Measurements from ENCODE around the gene RPAP2. TPM values are rescaled to one million over a fixed set of nuclear protein-coding genes. Genes with fewer than 3 reads are reported as not detected.

Gene RPAP2
- total RNA-seq, 6 experiments from 2014 or later: 7.1 to 12.7 (median 11.1) TPM

DNA sequence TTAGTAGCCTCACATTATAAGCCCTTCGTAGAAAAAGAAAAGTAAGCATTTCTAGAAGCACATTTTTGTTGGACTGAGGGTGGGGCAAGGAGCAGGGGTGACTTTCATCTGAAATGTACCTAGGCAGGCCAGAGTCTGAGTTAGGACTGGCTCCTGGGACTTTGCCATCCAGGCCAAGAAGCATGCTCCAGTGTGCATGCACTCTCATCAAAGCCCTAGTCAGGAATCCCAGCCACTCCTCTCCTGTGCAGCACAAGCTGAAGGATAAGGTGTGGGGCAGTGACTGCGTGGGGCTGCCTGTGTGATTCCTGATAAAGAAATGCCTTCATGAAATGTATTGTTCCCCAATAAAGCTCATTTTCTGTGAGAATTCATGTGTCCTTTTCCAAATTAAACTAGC, 99.7 kb downstream of the RPAP2 start:
- ATAC-seq (no peak), DNase-seq (no peak)
- H3K4me3 ChIP-seq: no peak overlapping the region
- H3K4me1 ChIP-seq: no peaks in the 10 kb centered on the region
- no peaks in the 10 kb centered on the region for H3K36me3 ChIP-seq
- WGBS (ENCODE audit: insufficient coverage, low coverage, low lambda C conversion rate, missing lambda C conversion rate): 85% methylated on average over 1 of the region's 2 CpGs
- intact Hi-C loops (cut with DNase I): no loop called here
- peaks cover 0 to 13% (median under 1%) of the 10 kb centered on the region in 4 donors for H3K9me3 ChIP-seq
- TF ChIP-seq, protein P1, sequence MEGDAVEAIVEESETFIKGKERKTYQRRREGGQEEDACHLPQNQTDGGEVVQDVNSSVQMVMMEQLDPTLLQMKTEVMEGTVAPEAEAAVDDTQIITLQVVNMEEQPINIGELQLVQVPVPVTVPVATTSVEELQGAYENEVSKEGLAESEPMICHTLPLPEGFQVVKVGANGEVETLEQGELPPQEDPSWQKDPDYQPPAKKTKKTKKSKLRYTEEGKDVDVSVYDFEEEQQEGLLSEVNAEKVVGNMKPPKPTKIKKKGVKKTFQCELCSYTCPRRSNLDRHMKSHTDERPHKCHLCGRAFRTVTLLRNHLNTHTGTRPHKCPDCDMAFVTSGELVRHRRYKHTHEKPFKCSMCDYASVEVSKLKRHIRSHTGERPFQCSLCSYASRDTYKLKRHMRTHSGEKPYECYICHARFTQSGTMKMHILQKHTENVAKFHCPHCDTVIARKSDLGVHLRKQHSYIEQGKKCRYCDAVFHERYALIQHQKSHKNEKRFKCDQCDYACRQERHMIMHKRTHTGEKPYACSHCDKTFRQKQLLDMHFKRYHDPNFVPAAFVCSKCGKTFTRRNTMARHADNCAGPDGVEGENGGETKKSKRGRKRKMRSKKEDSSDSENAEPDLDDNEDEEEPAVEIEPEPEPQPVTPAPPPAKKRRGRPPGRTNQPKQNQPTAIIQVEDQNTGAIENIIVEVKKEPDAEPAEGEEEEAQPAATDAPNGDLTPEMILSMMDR (IDR thresholded peaks at IDR 0.05): no peak
- TF ChIP-seq POLR2A (IDR thresholded peaks at IDR 0.05): no peak
- H3K27me3 ChIP-seq: no peaks in the 10 kb centered on the region
- H3K27ac ChIP-seq: no peak overlapping the region

GRCh38 chr1:92399076-92399475, 100.2 kb downstream of the RPAP2 start:
- Histone ChIP-seq H3K27ac (no peak overlapping the region), H3K4me1 (no peaks in the 10 kb centered on the region), H3K9me3 (peaks cover 0 to 13% (median under 1%) of the 10 kb centered on the region in 4 donors), H3K36me3 (no peaks in the 10 kb centered on the region), H3K4me3 (no peak overlapping the region), H3K27me3 (no peaks in the 10 kb centered on the region)
- TF ChIP-seq, protein P1 (IDR thresholded peaks at IDR 0.05): no peak
- TF ChIP-seq POLR2A (IDR thresholded peaks at IDR 0.05): no peak
- no peak for ATAC-seq
- no peak for DNase-seq
- intact Hi-C loops (cut with DNase I): no loop called here

- Histone ChIP-seq H3K4me3 (no peak overlapping the region), H3K27me3 (no peaks in the 10 kb centered on the region), H3K9me3 (peaks cover 0 to 13% (median under 1%) of the 10 kb centered on the region in 4 donors), H3K36me3 (no peaks in the 10 kb centered on the region), H3K4me1 (no peaks in the 10 kb centered on the region), H3K27ac (no peak overlapping the region)
- WGBS (ENCODE audit: insufficient coverage, low coverage, low lambda C conversion rate, missing lambda C conversion rate): 50% methylated on average over 1 of the region's 1 CpG
- DNase-seq (no peak), ATAC-seq (no peak)
- intact Hi-C loops (cut with DNase I): no loop called here
- no peak for TF ChIP-seq POLR2A (IDR thresholded peaks at IDR 0.05)
- TF ChIP-seq, protein P1 (IDR thresholded peaks at IDR 0.05): no peak
Measured at GRCh38 chr1:92404661-92405060, 105.8 kb downstream of the RPAP2 start.

DNA sequence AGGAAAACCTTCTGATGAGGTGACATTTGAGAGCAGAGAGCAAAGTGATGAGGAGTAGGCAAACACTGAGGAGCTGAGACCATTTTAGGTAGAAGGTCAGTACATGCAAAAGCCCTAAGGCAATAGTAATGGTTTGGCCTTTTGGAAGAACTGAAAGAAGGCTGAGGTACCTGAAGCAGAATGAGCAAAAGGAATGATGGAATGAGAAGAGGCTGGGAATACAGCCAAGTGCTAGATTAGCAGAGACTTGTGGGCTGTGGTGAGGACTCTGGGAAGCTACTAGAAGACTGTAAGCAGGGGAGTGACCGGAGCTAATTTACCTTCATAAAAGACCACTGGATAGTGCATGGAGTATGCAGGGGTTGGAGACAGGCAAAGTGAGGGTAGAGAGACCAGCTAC, 110.0 kb downstream of the RPAP2 start:
- H3K27ac ChIP-seq: no peak overlapping the region
- WGBS (ENCODE audit: insufficient coverage, low coverage, low lambda C conversion rate, missing lambda C conversion rate): 100% methylated on average over 1 of the region's 1 CpG
- DNase-seq (no peak), ATAC-seq (no peak)
- intact Hi-C loops (cut with DNase I): no loop called here
- H3K36me3 ChIP-seq: no peaks in the 10 kb centered on the region
- no peaks in the 10 kb centered on the region for H3K27me3 ChIP-seq
- H3K4me3 ChIP-seq: no peak overlapping the region
- H3K4me1 ChIP-seq: no peaks in the 10 kb centered on the region
- no peaks in the 10 kb centered on the region for H3K9me3 ChIP-seq
- TF ChIP-seq, protein P1 (IDR thresholded peaks at IDR 0.05): no peak
- TF ChIP-seq POLR2A (IDR thresholded peaks at IDR 0.05): no peak

DNA sequence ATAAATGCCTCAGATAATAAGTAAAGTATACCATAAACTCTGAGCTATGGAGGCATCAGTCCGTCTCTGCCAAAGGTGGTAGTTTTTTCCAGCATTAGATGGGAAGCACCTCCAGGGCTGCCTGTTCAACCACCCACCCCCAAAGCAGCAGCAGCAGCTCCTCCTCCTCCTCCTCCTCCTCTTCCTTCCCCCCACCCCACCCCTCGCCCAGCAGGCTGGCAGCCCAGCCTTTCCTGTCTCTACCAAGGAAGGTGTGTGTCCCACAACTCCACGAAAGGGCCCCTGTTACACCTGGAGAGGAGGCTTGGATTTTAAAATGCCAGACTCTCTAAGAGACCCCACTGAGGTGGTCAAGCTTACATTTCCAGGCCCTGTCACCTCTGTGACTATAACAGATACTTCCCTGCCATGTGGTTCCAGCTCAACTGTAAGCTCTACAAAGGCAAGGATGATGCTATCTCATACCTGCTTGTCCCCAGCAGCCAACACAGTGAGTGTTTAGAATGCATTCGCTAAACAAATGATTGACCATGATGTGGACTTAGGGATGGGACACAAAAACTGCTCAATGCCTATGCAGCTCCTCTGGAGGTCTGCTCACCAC, 111.2 kb downstream of the RPAP2 start:
- no peaks in the 10 kb centered on the region for H3K9me3 ChIP-seq
- H3K36me3 ChIP-seq: no peaks in the 10 kb centered on the region
- ATAC-seq (no peak), DNase-seq (no peak)
- no peak for TF ChIP-seq POLR2A (IDR thresholded peaks at IDR 0.05)
- TF ChIP-seq, protein P1 (IDR thresholded peaks at IDR 0.05): no peak
- no peak overlapping the region for H3K27ac ChIP-seq
- no peaks in the 10 kb centered on the region for H3K27me3 ChIP-seq
- 46% methylated on average over 2 of the region's 4 CpGs for WGBS (ENCODE audit: insufficient coverage, low coverage, low lambda C conversion rate, missing lambda C conversion rate)
- H3K4me1 ChIP-seq: no peaks in the 10 kb centered on the region
- intact Hi-C loops (cut with DNase I): no loop called here
- H3K4me3 ChIP-seq: no peak overlapping the region

All from right lobe of liver (tissue), 6 donors.